ACC112 (cell line): ENCODE measurements around the gene GSN.
A peak's percentile ranks its signal among the peaks of the same experiment; 100 is the strongest.

Experiments
- H2AFZ ChIP-seq: fragments of 200-600 bp; sonication (generic); one replicate; pipeline ENCODE4 v1.6.0; 2017; ENCODE audit warnings: antibody characterized with exemption, low read length; ENCODE audit not compliant: unreplicated experiment
- H3K27ac ChIP-seq: fragments of 200-600 bp; sonication (generic); 2 replicates; pipeline ENCODE4 v1.5.1; 2014; ENCODE audit warnings: low read depth, mild to moderate bottlenecking, antibody characterized with exemption, low read length, moderate library complexity
- H3K27me3 ChIP-seq: fragments of 200-600 bp; sonication (generic); 2 replicates; pipeline ENCODE4 v1.6.1; 2014; ENCODE audit warnings: mild to moderate bottlenecking, antibody characterized with exemption, low read length, moderate library complexity, mixed read lengths; ENCODE audit not compliant: insufficient read depth
- H3K36me3 ChIP-seq: fragments of 200-600 bp; sonication (generic); 2 replicates; pipeline ENCODE4 v1.6.1; 2016; ENCODE audit warnings: mild to moderate bottlenecking, antibody characterized with exemption, low read length, moderate library complexity, mixed read lengths; ENCODE audit not compliant: insufficient read depth
- H3K4me1 ChIP-seq: fragments of 200-600 bp; sonication (generic); one replicate; pipeline ENCODE4 v1.6.1; 2016; ENCODE audit warnings: low read length, mixed read lengths; ENCODE audit not compliant: insufficient read depth, unreplicated experiment, control insufficient read depth
- H3K4me3 ChIP-seq: fragments of 200-600 bp; sonication (generic); 2 replicates; pipeline ENCODE4 v1.5.1; 2014; ENCODE audit warnings: mild to moderate bottlenecking, low read depth, low read length
- H3K79me2 ChIP-seq: fragments of 200-600 bp; sonication (generic); one replicate; pipeline ENCODE4 v1.6.0; 2016; ENCODE audit warnings: low read length; ENCODE audit not compliant: control insufficient read depth, unreplicated experiment, insufficient read depth

Gene GSN

GRCh38 chr9:121267689-121268597, at the start of gene GSN:
Gene GSN (plus strand): TSS chr9:121268162. CDS start chr9:121301972, 33,810 bp downstream.
- Histone ChIP-seq H3K27me3 (no peaks in the 10 kb centered on the region), H2AFZ (peak within 1 kb of the TSS; percentile 97), H3K79me2 (peaks cover 47% of the 10 kb centered on the region), H3K4me1 (peaks cover 39% of the 10 kb centered on the region), H3K4me3 (peak within 1 kb of the TSS; percentile 99), H3K27ac (peak within 1 kb of the TSS; percentile 71), H3K36me3 (no peaks in the 10 kb centered on the region)

GRCh38 chr9:121218357-121219027, 49.5 kb upstream of the GSN start:
- H3K79me2 ChIP-seq = no peaks in the 10 kb centered on the region
- H3K27ac ChIP-seq = no peak overlapping the region

GRCh38 chr9:121219530-121219929, 48.4 kb upstream of the GSN start:
- no peaks in the 10 kb centered on the region for H3K27me3 ChIP-seq
- H3K79me2 ChIP-seq = no peaks in the 10 kb centered on the region
- no peaks in the 10 kb centered on the region for H3K36me3 ChIP-seq
- no peak overlapping the region for H2AFZ ChIP-seq
- no peak overlapping the region for H3K4me3 ChIP-seq
- no peak overlapping the region for H3K27ac ChIP-seq
- H3K4me1 ChIP-seq = peaks cover 10% of the 10 kb centered on the region

More at GRCh38 chr9:121218357-121219027, 49.5 kb upstream of the GSN start:
- no peaks in the 10 kb centered on the region for H3K27me3 ChIP-seq
- H3K36me3 ChIP-seq = no peaks in the 10 kb centered on the region
- no peak overlapping the region for H2AFZ ChIP-seq
- H3K4me3 ChIP-seq = no peak overlapping the region
- peaks cover 10% of the 10 kb centered on the region for H3K4me1 ChIP-seq

- Histone ChIP-seq H3K27me3 (no peaks in the 10 kb centered on the region), H3K36me3 (no peaks in the 10 kb centered on the region), H2AFZ (no peak overlapping the region), H3K27ac (no peak overlapping the region), H3K79me2 (no peaks in the 10 kb centered on the region), H3K4me3 (no peak overlapping the region), H3K4me1 (peaks cover 12% of the 10 kb centered on the region)
Observed at GRCh38 chr9:121220996-121221663, 46.8 kb upstream of the GSN start.

- H3K27ac ChIP-seq = no peak overlapping the region
Observed at GRCh38 chr9:121221664-121222055, 46.3 kb upstream of the GSN start.

GRCh38 chr9:121222524-121223171, 45.3 kb upstream of the GSN start:
- no peaks in the 10 kb centered on the region for H3K27me3 ChIP-seq
- H3K79me2 ChIP-seq = no peaks in the 10 kb centered on the region
- H3K4me3 ChIP-seq = no peak overlapping the region
- no peak overlapping the region for H3K27ac ChIP-seq
- no peaks in the 10 kb centered on the region for H3K36me3 ChIP-seq
- H3K4me1 ChIP-seq = peaks cover 15% of the 10 kb centered on the region
- no peak overlapping the region for H2AFZ ChIP-seq

More at GRCh38 chr9:121221664-121222055, 46.3 kb upstream of the GSN start:
- no peaks in the 10 kb centered on the region for H3K27me3 ChIP-seq
- peaks cover 15% of the 10 kb centered on the region for H3K4me1 ChIP-seq
- H3K79me2 ChIP-seq = no peaks in the 10 kb centered on the region
- H3K36me3 ChIP-seq = no peaks in the 10 kb centered on the region
- no peak overlapping the region for H3K4me3 ChIP-seq
- no peak overlapping the region for H2AFZ ChIP-seq

GRCh38 chr9:121225240-121225639, 42.7 kb upstream of the GSN start:
- Histone ChIP-seq H3K27me3 (no peaks in the 10 kb centered on the region), H3K79me2 (no peaks in the 10 kb centered on the region), H3K27ac (no peak overlapping the region)

GRCh38 chr9:121226175-121226574, 41.8 kb upstream of the GSN start:
- Histone ChIP-seq H3K36me3 (no peaks in the 10 kb centered on the region), H3K27ac (no peak overlapping the region), H3K27me3 (no peaks in the 10 kb centered on the region), H3K4me1 (peaks cover 11% of the 10 kb centered on the region), H3K79me2 (no peaks in the 10 kb centered on the region), H3K4me3 (no peak overlapping the region), H2AFZ (no peak overlapping the region)

More at GRCh38 chr9:121225240-121225639, 42.7 kb upstream of the GSN start:
- no peak overlapping the region for H3K4me3 ChIP-seq
- H2AFZ ChIP-seq = no peak overlapping the region
- H3K36me3 ChIP-seq = no peaks in the 10 kb centered on the region
- H3K4me1 ChIP-seq = peaks cover 11% of the 10 kb centered on the region

- Histone ChIP-seq H2AFZ (no peak overlapping the region), H3K27ac (no peak overlapping the region)
Observed at GRCh38 chr9:121227862-121228261, 40.1 kb upstream of the GSN start.

GRCh38 chr9:121230256-121230655, 37.7 kb upstream of the GSN start:
- H2AFZ ChIP-seq = no peak overlapping the region
- peaks cover 18% of the 10 kb centered on the region for H3K4me1 ChIP-seq
- H3K4me3 ChIP-seq = no peak overlapping the region
- no peaks in the 10 kb centered on the region for H3K27me3 ChIP-seq
- no peaks in the 10 kb centered on the region for H3K36me3 ChIP-seq
- H3K79me2 ChIP-seq = no peaks in the 10 kb centered on the region
- no peak overlapping the region for H3K27ac ChIP-seq

More at GRCh38 chr9:121227862-121228261, 40.1 kb upstream of the GSN start:
- no peaks in the 10 kb centered on the region for H3K27me3 ChIP-seq
- H3K4me1 ChIP-seq = peaks cover 6% of the 10 kb centered on the region
- no peaks in the 10 kb centered on the region for H3K79me2 ChIP-seq
- H3K4me3 ChIP-seq = no peak overlapping the region
- H3K36me3 ChIP-seq = no peaks in the 10 kb centered on the region
